Astrocyte of the hippocampus (primary cell): ENCODE data around the gene SLC35A2.
A peak's percentile ranks its signal among the peaks of the same experiment; 100 is the strongest.

Source experiments
- DNase-seq: peaks from one replicate; pipeline ENCODE4 v3.0.0; 2011; ENCODE audit warnings: low read depth, low spot score

Gene SLC35A2

DNA sequence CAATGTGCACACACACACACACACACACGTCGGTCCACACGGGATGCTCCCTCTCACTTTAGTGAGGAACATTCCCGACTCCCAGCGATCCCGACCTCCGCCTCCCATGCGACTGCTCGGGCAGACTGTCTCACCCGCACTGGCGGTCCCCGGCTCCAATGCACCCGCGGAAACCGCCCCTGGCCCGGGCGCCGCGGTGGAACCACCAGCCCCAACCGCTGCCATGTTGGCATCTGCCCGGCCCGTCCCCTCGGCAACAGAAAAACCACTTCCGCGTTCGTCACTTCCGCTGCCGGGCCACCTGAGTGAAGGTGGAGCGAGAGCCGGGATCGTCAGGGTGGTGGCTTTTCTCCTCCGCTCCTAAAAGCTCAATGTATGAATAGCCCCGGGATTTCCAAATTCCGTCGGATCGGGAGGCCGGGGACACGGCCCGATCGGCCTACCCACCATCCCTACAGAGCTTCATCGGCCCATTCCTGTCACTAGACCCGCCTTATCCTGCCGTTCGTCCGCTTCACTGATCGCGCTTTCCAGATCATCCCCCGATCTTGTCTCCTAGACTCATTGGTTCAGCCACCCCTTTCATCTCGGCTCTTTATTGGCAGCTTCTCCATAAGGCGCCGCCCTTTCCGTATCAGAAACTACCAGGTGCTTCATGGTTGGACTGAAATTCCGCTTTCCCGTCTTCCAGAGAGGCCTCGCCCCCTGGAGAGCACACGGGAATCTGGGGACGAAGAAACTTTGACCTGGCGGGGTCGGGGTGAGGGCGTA, at the start of gene SLC35A2:
SLC35A2 (minus strand) TSS at position 235 of the 771 bp plus-strand sequence; CDS start at position 225, 10 bp downstream.
- peak; percentile 86 for DNase-seq

DNA sequence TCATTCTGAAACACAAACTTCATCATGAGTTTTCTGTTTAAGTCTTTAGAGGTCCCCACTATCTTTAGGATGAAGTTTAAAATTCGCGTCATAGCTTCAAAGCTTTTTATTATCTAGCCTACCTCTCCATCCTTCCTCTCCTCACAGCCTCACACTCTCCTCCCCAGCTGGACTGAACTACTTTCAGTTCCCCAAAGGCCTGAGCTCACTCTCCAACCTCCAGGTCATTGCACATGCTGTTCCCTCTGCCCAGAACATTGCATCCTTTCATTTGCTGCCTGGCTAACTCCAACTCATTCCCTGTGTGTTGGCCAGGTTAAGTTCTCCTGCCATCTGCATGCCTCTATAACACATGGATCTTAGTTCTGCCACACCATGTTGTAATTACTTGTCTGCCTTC, 48.8 kb upstream of the SLC35A2 start:
- no peak for DNase-seq

DNA sequence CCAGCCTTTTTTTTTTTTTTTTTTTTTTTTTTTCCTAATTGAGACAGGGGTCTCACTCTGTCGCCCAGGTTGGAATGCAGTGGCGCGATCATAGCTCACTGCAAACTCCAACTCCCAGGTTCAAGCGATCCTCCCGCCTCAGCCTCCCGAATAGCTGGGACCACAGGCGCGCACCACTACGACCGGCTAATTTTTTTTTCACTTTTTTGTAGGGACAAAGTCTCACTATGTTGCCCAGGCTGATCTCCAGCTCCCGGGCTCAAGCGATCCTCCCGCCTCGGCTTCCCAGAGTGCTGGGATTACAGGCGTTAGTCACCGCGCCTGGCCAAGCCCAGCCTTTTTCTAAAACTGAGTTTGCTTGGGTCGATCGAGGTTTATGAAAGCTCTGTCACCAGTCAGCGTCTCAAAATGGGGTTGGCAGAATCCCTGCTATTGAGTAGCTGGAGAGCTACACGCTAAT, 47.2 kb upstream of the SLC35A2 start:
- peak; percentile 65 for DNase-seq

GRCh38 chrX:48957827-48958634, 46.6 kb upstream of the SLC35A2 start:
- peak; percentile 98 for DNase-seq

GRCh38 chrX:48957477-48957826, 46.0 kb upstream of the SLC35A2 start, which contains the start of gene OTUD5:
OTUD5 (minus strand) TSS chrX:48957607; CDS start chrX:48957570, 37 bp downstream.
- no peak for DNase-seq

GRCh38 chrX:48956728-48957414, 45.4 kb upstream of the SLC35A2 start:
- peak; percentile 29 for DNase-seq

DNA sequence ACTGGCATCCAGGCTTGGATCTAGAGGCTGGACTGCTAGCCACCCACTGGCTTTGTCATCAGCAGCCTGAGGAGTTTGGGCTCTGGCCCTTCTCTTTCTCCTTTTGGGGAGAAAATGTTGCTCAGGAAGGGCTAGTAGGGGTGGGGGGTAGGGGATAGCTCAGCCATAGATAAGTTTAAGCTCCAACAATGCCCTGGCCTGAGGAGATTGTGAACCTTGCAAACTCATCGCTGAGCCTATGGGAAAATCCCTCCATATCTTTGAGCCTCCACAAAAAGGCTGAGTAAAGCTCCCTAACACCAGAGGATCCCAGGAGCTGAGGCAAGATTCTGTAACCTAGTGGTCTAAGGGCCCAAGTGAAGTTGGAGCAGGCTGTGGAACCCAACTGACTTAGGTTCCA, 37.1 kb upstream of the SLC35A2 start:
- no peak for DNase-seq

DNA sequence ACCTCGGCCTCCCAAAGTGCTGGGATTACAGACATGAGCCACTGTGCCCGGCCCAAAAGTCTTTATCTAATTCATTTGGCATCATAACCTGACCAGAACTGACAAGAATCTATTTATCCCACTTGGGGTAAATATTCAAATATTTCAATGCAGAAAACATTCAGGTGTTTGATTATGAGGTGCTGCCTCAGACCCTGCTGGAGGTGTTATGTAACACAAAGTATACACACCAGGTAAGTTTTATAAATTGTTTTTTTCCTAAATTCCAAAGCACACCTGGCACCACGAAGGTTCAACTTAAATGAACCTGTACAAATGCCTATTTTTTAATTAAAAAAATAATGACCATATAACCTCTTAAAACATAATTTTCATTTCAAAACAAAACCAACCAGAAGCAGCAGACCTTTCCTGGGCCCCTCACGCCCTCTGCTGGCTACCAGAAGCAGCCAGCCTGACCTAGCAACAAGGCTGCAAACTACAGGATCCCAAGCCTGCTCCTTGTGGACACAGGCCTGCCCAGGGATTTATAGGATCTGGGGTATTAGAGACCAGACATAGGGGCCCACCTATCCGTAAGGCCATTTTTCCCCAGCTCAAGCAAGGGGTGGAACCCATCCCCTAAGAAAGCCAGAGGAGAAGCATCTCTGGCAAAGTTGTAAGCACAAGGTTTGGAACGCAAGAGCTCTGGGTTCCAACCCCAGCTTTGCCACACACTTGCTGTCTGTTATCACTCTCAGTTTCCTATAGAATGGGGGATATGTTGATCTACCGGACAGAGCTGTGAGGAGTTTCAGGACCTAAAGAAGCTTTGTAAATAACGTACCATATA, 34.3 kb upstream of the SLC35A2 start:
- peak; percentile 60 for DNase-seq

DNA sequence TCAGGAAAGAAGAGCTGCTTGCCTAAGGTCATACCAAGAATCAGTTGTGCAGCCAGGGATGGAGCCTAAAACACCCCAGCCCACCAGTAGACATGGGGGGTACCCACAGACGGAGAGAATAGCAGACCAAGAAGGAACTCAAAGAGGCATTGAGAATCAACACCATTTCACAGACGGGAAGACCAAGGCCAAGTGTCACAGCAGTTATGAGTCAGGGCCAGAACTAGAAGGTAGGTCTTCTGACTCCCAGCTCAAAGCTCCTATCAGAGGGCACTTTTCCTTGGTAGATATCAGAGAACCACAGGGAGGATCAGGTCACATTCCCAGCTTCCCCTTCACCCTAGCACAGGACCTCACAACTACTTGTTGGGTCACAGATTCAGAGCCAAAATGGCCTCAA, 31.4 kb upstream of the SLC35A2 start:
- DNase-seq, result no peak

GRCh38 chrX:48940404-48940955, 29.0 kb upstream of the SLC35A2 start:
- no peak for DNase-seq

DNA sequence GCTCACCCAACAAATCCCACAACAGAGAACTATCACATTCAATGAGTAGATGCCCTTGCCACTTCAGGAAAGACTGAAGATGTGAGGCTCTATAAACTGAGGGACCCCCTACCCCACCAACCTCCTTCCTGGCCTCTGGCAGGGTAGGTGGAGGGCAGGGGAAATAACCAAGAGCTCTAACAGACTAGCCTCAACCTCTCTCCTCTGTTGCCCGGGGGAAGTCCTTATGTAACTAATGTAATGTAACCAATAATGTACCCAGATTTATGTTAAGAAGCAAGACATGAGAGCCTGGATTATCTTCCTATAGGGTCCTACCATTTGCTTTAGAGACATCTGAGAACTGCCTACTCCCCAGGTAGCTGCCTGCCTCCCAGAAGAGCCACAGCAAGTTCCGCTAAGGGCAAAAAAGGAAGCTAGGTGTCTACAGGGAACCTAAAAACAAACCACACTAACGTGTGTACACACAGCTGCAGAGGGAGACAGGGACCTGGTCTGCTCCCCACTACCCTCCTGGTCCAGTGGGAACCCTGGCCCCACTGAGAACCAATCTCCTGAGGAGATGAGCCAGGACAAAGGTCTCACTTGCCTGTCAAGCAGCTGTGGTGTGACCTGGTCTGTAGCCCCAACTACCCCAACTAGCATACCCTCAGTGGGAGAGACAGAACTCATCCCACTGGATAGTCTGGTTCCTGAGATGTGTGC, 28.2 kb upstream of the SLC35A2 start:
- no peak for DNase-seq

DNA sequence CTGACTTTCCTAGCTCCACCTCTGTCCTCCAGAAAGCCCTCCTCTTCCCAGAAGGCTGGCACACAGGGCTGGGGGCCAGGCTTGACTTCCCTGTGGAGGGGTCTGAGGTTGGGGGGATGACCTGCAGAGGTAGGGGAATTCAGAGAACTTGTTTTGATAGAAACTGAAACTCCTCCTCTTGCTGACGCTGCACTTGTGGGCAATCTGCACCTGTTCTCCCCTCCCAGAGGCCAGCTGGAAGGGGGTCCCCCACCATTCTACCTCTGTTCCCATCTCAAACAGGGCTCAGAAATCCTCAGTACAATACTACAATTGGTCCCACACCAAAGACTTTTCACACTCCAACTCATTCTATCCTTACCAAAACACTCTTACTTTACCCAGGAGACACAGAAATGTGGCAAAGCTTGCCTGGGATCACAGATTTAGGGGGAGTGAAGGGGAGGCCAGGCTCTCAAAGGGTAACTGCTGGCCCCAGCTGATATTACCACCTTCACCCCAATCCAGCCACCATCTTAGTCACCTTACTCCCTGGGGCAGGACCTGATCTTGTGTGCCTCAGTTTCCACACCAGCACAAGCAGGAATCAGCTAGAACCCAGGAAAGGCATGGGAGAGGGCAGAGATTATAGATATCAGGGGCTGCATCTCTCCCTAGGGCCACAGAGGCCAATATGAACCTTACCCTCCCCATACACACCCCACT, 27.4 kb upstream of the SLC35A2 start:
- no peak for DNase-seq

DNA sequence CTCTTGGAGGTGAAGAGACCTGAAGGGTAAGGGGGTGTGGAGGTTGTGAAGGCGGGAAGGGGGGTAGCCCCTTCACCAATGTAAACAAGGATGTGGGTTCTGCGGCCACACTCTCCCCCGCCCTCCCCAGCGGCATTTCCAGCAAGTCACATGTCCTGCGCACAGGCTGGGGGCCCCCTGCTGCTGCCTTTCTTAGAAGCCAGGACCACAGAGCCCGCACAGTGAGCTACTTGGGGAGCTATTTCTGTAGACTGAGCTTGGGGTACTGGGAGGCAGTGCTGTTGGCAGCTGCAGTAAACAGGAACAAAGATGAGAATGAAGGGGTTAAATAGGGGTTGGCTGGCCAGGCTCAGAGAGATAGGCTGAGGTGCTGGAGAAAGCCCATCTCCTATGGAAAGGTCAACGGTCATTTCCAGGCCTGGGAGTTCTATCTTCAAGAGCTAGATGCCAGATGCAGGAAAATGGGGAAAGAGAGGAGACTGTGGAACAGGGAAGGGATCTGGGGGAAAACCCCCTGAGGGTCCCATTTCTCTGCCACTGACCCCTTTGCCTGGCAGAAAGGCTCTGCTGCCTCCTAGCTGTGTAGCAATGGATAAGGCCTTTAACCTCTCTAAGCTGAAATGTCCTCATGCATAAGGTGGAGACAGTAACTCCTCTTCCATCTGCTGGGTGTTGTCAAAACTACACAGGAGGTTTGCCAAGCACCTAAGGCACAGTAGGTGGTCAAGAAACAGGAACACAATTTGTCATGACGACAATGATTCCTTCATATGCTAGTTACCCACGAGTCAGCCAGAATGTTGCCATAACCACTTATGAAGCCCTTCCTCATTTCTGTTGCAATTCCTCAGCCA, 25.8 kb upstream of the SLC35A2 start:
- peak; percentile 67 for DNase-seq

DNA sequence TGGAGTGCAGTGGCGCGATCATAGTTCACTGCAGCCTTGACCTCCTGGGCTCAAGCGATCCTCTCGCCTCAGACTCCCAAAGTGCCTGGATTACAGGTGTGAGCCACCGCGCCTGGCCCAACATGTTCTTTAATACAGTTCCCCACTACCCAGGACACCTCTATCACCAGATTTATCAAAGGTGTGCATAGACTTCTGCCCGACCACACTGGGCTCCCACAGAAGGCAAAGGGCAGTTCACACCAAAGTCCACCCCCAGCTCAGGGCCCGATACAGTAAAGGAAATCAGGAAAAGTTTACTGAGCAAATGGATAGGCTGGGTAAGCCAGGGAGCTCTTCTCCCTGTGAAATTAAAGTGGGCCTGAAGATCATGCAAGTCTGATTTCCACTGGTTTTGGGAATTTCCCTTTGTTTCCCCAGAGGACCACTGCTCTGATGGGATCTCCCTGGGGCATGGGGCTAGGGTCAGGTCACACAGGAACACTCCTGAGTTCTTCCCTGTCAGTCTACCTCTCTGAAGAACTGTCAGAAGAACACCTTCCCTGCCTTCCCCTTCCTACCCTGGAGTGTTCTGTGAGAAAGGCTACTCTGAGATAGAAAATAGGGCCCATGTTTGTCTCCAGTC, 25.1 kb upstream of the SLC35A2 start:
- DNase-seq, result no peak

DNA sequence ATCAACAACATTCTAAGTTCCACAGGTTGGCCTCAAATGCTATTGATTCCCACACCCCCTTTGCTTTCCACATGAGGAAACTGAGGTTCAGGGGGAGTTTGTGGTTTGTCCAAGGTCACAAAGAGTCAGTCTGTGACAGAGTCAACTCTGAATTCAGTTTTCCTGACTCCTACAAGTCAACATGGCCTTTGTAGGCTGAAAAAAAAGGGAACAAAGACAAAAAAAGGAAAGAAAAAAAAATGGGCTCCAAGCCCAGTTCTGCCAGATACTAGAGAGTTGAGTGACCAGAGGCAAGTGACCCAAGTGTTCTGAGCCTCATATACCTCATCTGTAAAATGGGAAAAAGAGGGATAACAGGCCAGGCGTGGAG, 23.8 kb upstream of the SLC35A2 start:
- no peak for DNase-seq

DNA sequence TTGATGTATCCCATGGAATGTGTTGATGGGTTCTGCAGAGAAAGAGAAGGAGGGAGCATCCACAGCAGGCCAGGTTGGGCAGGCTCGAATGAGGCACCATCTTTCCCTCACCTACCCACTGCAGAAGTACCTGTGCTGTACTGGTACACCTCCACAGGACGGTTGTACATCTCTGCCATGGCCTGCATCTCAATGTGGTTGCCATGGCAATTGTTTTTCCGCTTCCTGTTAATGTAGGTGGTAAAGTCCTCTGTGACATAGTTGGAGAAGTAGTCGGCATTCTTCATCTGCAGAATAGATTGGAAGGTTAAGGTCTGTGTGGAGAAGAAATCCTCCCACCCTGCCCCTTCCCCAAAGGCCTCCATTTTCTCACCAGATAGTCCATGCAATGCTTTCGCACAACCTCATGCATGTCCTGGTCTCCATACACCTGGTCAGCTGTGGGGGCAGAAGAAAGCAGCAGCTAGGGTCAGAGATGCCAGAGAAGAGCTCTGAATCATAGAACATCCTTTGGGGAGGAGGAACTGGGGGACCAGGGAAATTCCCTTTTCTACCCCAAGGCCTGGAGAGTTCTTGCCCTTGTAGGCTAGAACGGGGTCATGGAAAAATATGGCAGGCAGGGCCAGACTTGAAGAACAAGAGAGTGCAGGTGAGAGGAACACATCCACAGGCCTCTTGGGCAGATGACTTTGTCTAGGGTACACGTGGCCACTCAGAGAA, 23.3 kb upstream of the SLC35A2 start:
- DNase-seq, result no peak

GRCh38 chrX:48933757-48934156, 22.3 kb upstream of the SLC35A2 start:
- DNase-seq, result no peak
